ENCODE results near the gene METAP1D.

DNA sequence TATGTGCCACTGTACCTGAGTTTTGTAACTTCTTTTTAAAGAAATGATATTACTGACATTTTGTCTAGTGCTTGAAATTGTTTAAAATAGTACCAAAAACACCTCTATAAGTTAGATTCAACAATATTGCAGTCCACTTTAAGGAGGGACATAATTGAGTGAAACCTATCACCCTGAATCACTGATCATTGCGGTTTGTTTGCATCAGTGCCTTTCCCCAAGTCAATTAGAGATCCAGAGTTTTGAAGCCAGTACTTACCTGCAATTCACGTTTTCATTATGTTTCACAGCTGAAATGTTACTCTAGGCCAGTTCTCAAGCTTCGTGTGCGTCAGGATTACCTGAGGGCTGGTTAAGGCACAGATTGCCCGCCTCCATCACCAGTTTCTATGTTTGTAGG, 58.9 kb downstream of the METAP1D start:
- TF ChIP-seq EZH2 (IDR thresholded peaks at IDR 0.05; ENCODE audit: insufficient read depth, poor library complexity, severe bottlenecking) (no peak), EZH2phosphoT487 (IDR thresholded peaks at IDR 0.05; ENCODE audit: insufficient read depth, low read depth) (no peak)

Measured in GM23248 (cell line).